ENCODE measurements around the gene RAPGEF6.

- TF ChIP-seq POLR2A (IDR thresholded peaks at IDR 0.05) (no peak), CTCF (IDR thresholded peaks at IDR 0.05) (no peak)
These were observed 175.8 kb downstream of the RAPGEF6 start for GRCh38 chr5:131459216-131459615.
